A673 (cell line): Measurements from ENCODE around the gene GRIN2C. TPM values are rescaled to one million over a fixed set of nuclear protein-coding genes. Genes with fewer than 3 reads are reported as not detected.

Experiments
- BruUV-seq: library from RNA; stranded (reverse); fragments of 400-500 nt; replicated peaks from 2 replicates; lab custom pipeline; 2021; lab: Mats Ljungman, UMichigan
- CTCF ChIA-PET: fragments of 300-600 bp; sonication (Branson Sonifier 250); formaldehyde crosslinking; loops from one replicate; lab custom pipeline; 2022; ENCODE audit warnings: antibody characterized with exemption; lab: Charles Lee
- POLR2A ChIA-PET: fragments of 300-600 bp; sonication (Branson Sonifier 250); formaldehyde crosslinking; loops from one replicate; lab custom pipeline; 2022; ENCODE audit warnings: antibody characterized with exemption; ENCODE audit not compliant: low non-redundant PET; lab: Charles Lee
- DNase-seq: peaks from one replicate; pipeline ENCODE4 v3.0.0-alpha.2; 2015; ENCODE audit warnings: low spot score
- H3K27ac ChIP-seq: fragments of 200-600 bp; sonication (generic); 2 replicates; pipeline ENCODE4 v1.5.1; 2016; ENCODE audit warnings: mixed run types, low read depth, mild to moderate bottlenecking, mixed read lengths, antibody characterized with exemption, low read length; ENCODE audit not compliant: poor library complexity, severe bottlenecking
- H3K27me3 ChIP-seq: fragments of 200-600 bp; sonication (generic); replicated peaks from 2 replicates; pipeline ENCODE4 v1.6.1; 2017; ENCODE audit warnings: mixed run types, low read depth, mild to moderate bottlenecking, mixed read lengths, antibody characterized with exemption, low read length; ENCODE audit not compliant: insufficient read depth, poor library complexity
- H3K36me3 ChIP-seq: fragments of 200-600 bp; sonication (generic); 2 replicates; pipeline ENCODE4 v1.6.1; 2016; ENCODE audit warnings: mixed run types, mild to moderate bottlenecking, mixed read lengths, antibody characterized with exemption, low read length; ENCODE audit not compliant: insufficient read depth, poor library complexity, severe bottlenecking
- H3K4me1 ChIP-seq: fragments of 200-600 bp; sonication (generic); 2 replicates; pipeline ENCODE4 v1.6.1; 2017; ENCODE audit warnings: mixed run types, mild to moderate bottlenecking, mixed read lengths, antibody characterized with exemption, low read length; ENCODE audit not compliant: insufficient read depth, poor library complexity, severe bottlenecking
- H3K4me3 ChIP-seq: fragments of 200-600 bp; sonication (generic); 2 replicates; pipeline ENCODE4 v1.5.1; 2016; ENCODE audit warnings: low read depth, mixed run types, mild to moderate bottlenecking, mixed read lengths, low read length; ENCODE audit not compliant: poor library complexity, severe bottlenecking
- H3K9me3 ChIP-seq: fragments of 200-600 bp; sonication (generic); 2 replicates; pipeline ENCODE4 v1.6.1; 2016; ENCODE audit warnings: mixed run types, low read depth, mild to moderate bottlenecking, mixed read lengths, antibody characterized with exemption, low read length; ENCODE audit not compliant: poor library complexity, severe bottlenecking
- CTCF ChIP-seq: fragments of 300-800, 200-600 bp; sonication (generic); conservative IDR thresholded peaks from 2 replicates; pipeline ENCODE4 v1.5.1; 2017; ENCODE audit warnings: low read depth, mild to moderate bottlenecking, antibody characterized with exemption, low read length, moderate library complexity, mixed read lengths
- EZH2 ChIP-seq: fragments of 200-600 bp; sonication (generic); IDR thresholded peaks from 2 replicates; pipeline ENCODE4 v1.6.1; 2017; ENCODE audit warnings: borderline replicate concordance, low read depth, mild to moderate bottlenecking, mixed read lengths, antibody characterized with exemption, low read length; ENCODE audit not compliant: poor library complexity, severe bottlenecking
- intact Hi-C: fragments of 100-400 bp; cut with micrococcal nuclease; formaldehyde crosslinking; loops from one replicate; pipeline ENCODE4 v1.10.0; 2022; ENCODE audit not compliant: unreplicated experiment
- total RNA-seq: library from RNA; stranded (reverse); gene quantifications from 2 replicates; pipeline ENCODE4 v1.2.3, GENCODE V29; 2021

The GRIN2C gene
- total RNA-seq, 1 experiment from 2014 or later, result 0.09 TPM

- Histone ChIP-seq H3K27ac (no peak overlapping the region), H3K27me3 (peaks cover 17% of the 10 kb centered on the region), H3K4me3 (no peak overlapping the region), H3K36me3 (no peaks in the 10 kb centered on the region), H3K4me1 (no peaks in the 10 kb centered on the region), H3K9me3 (no peaks in the 10 kb centered on the region)
- intact Hi-C loops, result no loop called here
- no peak for TF ChIP-seq EZH2
- TF ChIP-seq CTCF, result no peak
- DNase-seq, result no peak
- ChIA-PET CTCF (no interaction called here), POLR2A (interaction anchor here (0.6 kb wide), 1 partner anchor 71 kb away, joined by 3 read pairs; no protein-coding TSS in a partner anchor)
- no TSS peak for BruUV-seq
Observed at GRCh38 chr17:74853669-74854068, 6.0 kb downstream of the GRIN2C start.

DNA sequence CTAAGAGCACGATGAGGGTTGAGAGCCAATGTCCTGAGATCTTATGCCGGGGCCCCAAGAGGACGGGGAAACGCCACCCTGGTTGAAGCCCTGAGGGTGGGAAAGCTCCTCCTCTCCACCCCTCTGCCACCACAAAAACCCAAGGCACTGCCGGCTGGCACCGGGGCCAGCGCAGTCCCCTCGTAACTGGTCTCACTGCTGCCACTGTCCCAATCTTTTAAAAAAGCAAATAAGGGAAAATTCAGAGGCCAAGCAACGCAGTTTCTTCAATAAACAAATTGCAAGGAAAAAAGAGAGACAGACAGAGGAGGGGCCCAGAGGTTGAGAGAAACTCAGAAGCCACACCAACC is 6.7 kb downstream of the GRIN2C start:
- no peaks in the 10 kb centered on the region for H3K36me3 ChIP-seq
- H3K27ac ChIP-seq, result no peak overlapping the region
- no TSS peak for BruUV-seq
- H3K4me1 ChIP-seq, result no peaks in the 10 kb centered on the region
- no peak for DNase-seq
- peaks cover 16% of the 10 kb centered on the region for H3K27me3 ChIP-seq
- intact Hi-C loops, result no loop called here
- no peaks in the 10 kb centered on the region for H3K9me3 ChIP-seq
- no peak overlapping the region for H3K4me3 ChIP-seq
- ChIA-PET POLR2A (no interaction called here), CTCF (no interaction called here)
- no peak for TF ChIP-seq CTCF
- TF ChIP-seq EZH2, result no peak

DNA sequence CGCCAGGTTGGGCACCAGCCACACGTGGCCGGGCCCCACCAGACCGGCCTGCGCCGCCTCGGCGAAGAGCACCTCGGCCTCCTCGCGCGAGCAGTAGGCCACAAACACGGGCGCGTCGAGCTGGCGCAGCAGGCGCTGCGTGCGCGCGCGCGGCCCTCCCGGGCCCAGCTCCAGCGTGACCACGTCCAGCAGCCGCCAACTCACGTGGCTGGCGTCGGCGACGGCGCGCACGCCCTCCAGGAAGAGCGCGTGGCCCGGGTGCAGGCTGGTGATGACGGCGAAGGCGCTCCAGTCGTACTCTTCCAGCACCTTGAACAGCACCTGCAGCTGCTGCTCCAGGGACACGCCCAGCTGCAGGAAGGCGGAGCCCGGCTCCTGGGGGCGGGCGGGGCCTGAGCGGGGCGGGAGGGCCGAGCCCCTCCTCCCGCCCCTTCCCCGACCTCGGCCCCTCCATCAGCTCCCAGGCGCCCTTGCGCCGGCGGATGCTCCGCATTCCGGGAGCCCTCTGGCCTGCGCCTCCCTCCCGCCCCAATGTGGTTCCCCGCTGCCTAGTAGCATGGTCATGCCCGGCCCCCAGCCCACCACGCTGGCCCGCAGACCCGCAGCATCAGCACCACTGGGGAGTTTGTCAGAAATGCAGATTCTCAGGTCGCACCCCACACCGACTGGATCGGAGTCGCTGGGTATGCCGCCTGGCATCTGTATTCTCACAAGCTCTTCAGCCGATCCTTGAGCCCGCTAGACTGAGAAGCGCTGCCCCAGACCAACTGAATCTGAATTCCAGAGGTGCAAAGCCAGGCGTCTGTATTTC is 7.2 kb downstream of the GRIN2C start:
- ChIA-PET CTCF (no interaction called here), POLR2A (no interaction called here)
- intact Hi-C loops, result no loop called here
- Histone ChIP-seq H3K9me3 (no peaks in the 10 kb centered on the region), H3K27ac (no peak overlapping the region), H3K36me3 (no peaks in the 10 kb centered on the region), H3K27me3 (peaks cover 13% of the 10 kb centered on the region), H3K4me1 (no peaks in the 10 kb centered on the region), H3K4me3 (no peak overlapping the region)
- TF ChIP-seq CTCF (no peak), EZH2 (no peak)
- no TSS peak for BruUV-seq
- no peak for DNase-seq
